HFFc6 (cell line): Measurements from ENCODE around the gene PKHD1. TPM values are rescaled to one million over a fixed set of nuclear protein-coding genes. Genes with fewer than 3 reads are reported as not detected.

ENCODE experiments used
- DNase-seq: peaks from one replicate; pipeline ENCODE4 v3.0.0-alpha.2; 2018
- H3K27ac Mint-ChIP-seq: 2 replicates; pipeline ENCODE4 v1.8.0; 2020; ENCODE audit warnings: mild to moderate bottlenecking, mixed read lengths
- H3K27me3 Mint-ChIP-seq: 2 replicates; pipeline ENCODE4 v1.8.0; 2021; ENCODE audit warnings: mild to moderate bottlenecking, moderate library complexity, mixed read lengths; ENCODE audit not compliant: insufficient read depth
- H3K36me3 Mint-ChIP-seq: 2 replicates; pipeline ENCODE4 v1.8.0; 2021; ENCODE audit warnings: low read depth, mixed read lengths
- H3K4me1 Mint-ChIP-seq: 2 replicates; pipeline ENCODE4 v1.8.0; 2020; ENCODE audit warnings: low read depth, mixed read lengths
- H3K4me3 Mint-ChIP-seq: 2 replicates; pipeline ENCODE4 v1.8.0; 2020; ENCODE audit warnings: mild to moderate bottlenecking, moderate library complexity, mixed read lengths
- H3K9me3 Mint-ChIP-seq: 2 replicates; pipeline ENCODE4 v1.8.0; 2020; ENCODE audit warnings: mild to moderate bottlenecking, mixed read lengths
- total RNA-seq, 6 experiments: library from RNA; stranded (reverse); fragmentation: NEBNext Ultra II Directional; extraction: Animal tissue kit (Norgen Biotek cat#: 25700); gene quantifications; 2 replicates in 1 of 6; 3 replicates in 5 of 6; pipeline ENCODE4 v1.2.3, GENCODE V29; 2021
- TF ChIP-seq, protein P1 (sequence below): fragments of 200-600 bp; sonication (generic); IDR thresholded peaks from 2 replicates; pipeline ENCODE4 v1.5.0; 2021; ENCODE audit warnings: antibody characterized with exemption, mild to moderate bottlenecking

Gene PKHD1
- total RNA-seq, 6 experiments from 2014 or later: not detected

DNA sequence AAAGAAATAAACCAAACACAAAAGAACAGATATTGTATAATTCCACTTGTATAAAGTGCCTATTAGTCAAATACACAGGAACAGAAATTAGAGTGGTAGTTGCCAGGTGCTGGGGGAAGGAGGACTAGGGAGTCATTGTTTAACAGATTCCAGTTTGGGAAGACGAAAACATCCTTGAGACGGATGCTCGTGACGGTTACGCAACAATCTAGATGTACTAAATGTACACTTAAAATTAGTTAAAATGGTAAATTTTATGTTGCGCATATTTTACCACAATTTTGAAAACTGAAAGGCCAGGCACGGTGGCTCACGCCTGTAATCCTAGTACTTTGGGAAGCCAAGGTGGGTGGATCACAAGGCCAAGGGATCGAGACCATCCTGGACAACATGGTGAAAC lies 111.0 kb downstream of the PKHD1 start:
- H3K4me1 Mint-ChIP-seq: no peaks in the 10 kb centered on the region
- TF ChIP-seq, protein P1, sequence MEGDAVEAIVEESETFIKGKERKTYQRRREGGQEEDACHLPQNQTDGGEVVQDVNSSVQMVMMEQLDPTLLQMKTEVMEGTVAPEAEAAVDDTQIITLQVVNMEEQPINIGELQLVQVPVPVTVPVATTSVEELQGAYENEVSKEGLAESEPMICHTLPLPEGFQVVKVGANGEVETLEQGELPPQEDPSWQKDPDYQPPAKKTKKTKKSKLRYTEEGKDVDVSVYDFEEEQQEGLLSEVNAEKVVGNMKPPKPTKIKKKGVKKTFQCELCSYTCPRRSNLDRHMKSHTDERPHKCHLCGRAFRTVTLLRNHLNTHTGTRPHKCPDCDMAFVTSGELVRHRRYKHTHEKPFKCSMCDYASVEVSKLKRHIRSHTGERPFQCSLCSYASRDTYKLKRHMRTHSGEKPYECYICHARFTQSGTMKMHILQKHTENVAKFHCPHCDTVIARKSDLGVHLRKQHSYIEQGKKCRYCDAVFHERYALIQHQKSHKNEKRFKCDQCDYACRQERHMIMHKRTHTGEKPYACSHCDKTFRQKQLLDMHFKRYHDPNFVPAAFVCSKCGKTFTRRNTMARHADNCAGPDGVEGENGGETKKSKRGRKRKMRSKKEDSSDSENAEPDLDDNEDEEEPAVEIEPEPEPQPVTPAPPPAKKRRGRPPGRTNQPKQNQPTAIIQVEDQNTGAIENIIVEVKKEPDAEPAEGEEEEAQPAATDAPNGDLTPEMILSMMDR: no peak
- no peak overlapping the region for H3K4me3 Mint-ChIP-seq
- no peaks in the 10 kb centered on the region; the same call in 1 of the 2 replicates for H3K27me3 Mint-ChIP-seq
- DNase-seq: no peak
- no peak overlapping the region for H3K27ac Mint-ChIP-seq
- H3K36me3 Mint-ChIP-seq: no peaks in the 10 kb centered on the region
- peaks cover 5% of the 10 kb centered on the region; the same call in 1 of the 2 replicates for H3K9me3 Mint-ChIP-seq

DNA sequence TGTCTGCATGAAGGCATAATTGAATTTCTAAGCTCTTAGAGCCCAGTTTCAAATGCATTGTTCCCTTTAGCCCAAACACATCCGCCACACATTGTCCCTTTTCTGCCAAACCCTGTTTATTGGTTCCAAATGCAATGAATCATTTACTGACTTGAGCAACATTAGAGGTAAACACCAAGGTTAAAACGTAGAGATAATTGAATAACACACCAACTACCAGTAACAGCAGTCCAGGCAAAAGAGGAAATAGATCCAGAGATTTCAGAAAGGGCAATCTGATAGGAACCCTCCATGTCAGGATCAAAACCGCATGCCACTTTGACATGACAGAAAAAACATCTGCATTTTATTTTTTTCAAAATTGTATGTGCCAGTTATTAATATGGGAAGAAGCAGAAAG lies 114.8 kb downstream of the PKHD1 start:
- Mint-ChIP-seq H3K9me3 (peaks cover 5% of the 10 kb centered on the region; the same call in 1 of the 2 replicates), H3K4me1 (no peaks in the 10 kb centered on the region), H3K36me3 (no peaks in the 10 kb centered on the region), H3K4me3 (no peak overlapping the region), H3K27ac (no peak overlapping the region), H3K27me3 (no peaks in the 10 kb centered on the region; the same call in 1 of the 2 replicates)
- TF ChIP-seq, protein P1: no peak
- DNase-seq: no peak

DNA sequence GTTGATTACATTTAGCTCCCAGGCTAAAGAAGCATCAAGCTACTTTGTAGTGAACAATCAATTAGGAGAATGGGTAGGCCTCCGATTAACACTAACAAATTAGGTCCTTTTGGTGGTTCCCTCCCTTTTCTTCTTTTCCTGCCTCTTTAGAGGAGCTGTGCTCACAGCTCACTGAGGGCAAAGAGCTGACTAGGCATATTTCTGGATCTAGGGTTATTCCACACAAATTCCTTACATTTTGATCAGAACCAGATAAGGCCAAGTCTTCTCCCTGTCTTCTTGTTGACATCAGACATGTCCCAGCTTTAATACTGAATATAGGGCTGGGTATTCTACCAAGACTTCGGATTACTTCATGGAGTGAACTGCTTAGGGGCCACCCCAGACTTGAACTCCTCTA lies 119.1 kb downstream of the PKHD1 start:
- H3K9me3 Mint-ChIP-seq: no peaks in the 10 kb centered on the region
- no peak overlapping the region for H3K4me3 Mint-ChIP-seq
- no peaks in the 10 kb centered on the region for H3K36me3 Mint-ChIP-seq
- no peak overlapping the region for H3K27ac Mint-ChIP-seq
- DNase-seq: no peak
- no peaks in the 10 kb centered on the region; the same call in 1 of the 2 replicates for H3K27me3 Mint-ChIP-seq
- TF ChIP-seq, protein P1: no peak
- no peaks in the 10 kb centered on the region for H3K4me1 Mint-ChIP-seq

DNA sequence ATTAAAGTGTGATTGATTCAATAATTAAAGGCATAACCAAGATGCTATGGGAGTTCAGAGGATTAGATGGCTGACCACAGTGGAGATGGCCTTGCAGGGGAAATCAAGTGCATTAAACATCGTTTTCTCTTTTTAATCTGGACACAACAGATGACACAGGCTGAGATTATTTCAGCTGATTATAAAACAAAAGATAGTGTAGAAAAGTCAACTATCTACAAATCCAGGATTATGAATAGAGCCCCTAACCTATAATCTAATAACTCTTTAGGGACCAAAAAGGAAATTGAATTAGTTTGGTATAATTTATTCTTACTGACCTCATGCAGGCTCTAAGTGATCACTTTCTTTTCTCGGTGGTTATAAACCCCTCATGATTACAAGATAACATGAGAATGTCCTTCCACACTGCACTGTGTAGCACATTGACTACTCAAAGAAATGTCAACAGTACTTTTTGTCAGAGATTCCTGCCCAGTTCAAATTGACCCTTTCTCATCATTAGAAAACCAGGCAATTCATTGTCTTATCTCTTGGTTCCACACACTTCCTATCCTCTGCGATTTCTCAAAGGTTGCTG lies 122.1 kb downstream of the PKHD1 start:
- Mint-ChIP-seq H3K9me3 (no peaks in the 10 kb centered on the region), H3K27me3 (no peaks in the 10 kb centered on the region; the same call in 1 of the 2 replicates), H3K4me1 (no peaks in the 10 kb centered on the region)

DNA sequence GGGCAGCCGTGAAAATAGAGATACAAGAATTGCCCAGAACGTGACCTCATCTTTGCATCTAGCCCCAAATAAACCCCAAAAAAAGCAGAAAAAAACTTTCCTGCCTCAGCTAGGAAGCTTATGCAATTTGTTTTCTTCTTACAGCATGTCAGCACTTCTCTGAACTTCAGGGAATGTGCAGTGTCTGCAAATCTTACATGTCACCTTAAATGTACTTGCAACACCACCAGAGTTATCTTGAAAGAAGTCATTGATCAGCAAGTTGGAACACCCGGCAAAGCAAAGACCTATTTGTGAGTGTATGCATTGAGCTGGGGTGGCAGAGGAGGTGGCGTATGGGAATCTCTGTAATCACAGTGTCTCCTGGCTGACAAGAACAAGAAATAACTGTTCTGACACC lies 123.4 kb downstream of the PKHD1 start:
- TF ChIP-seq, protein P1: no peak
- Mint-ChIP-seq H3K27ac (no peak overlapping the region), H3K36me3 (no peaks in the 10 kb centered on the region), H3K4me3 (no peak overlapping the region), H3K9me3 (no peaks in the 10 kb centered on the region), H3K4me1 (no peaks in the 10 kb centered on the region), H3K27me3 (no peaks in the 10 kb centered on the region; the same call in 1 of the 2 replicates)
- DNase-seq: no peak

More for the DNA sequence above, 122.1 kb downstream of the PKHD1 start:
- H3K36me3 Mint-ChIP-seq: no peaks in the 10 kb centered on the region
- H3K27ac Mint-ChIP-seq: no peak overlapping the region
- TF ChIP-seq, protein P1: no peak
- no peak overlapping the region for H3K4me3 Mint-ChIP-seq
- no peak for DNase-seq
